ENCODE measurements around the gene C2CD4A. TPM values are rescaled to one million over a fixed set of nuclear protein-coding genes. Genes with fewer than 3 reads are reported as not detected.
A peak's percentile ranks its signal among the peaks of the same experiment; 100 is the strongest.

Gene C2CD4A
- total and polyA plus RNA-seq, 9 of the 15 experiments (the other 6 are each of a cell fraction or from before 2014, with no cell fraction given) = not detected

- TF ChIP-seq ZNF124 (CRISPR knock-in tag; IDR thresholded peaks at IDR 0.05) (no peak), TRIM28 (IDR thresholded peaks at IDR 0.05) (no peak), PHTF2 (CRISPR knock-in tag; IDR thresholded peaks at IDR 0.05) (no peak), HMG20A (CRISPR knock-in tag; conservative IDR thresholded peaks at IDR 0.05) (no peak), ZEB2 (IDR thresholded peaks at IDR 0.05) (no peak), KLF13 (tag; IDR thresholded peaks at IDR 0.05; ENCODE audit: borderline replicate concordance, low read depth) (no peak)
These were observed 31.4 kb upstream of the C2CD4A start (continued) for GRCh38 chr15:62035256-62035924.

GRCh38 chr15:62046078-62046743 lies 20.6 kb upstream of the C2CD4A start:
- FAIRE-seq (no peak), DNase-seq (ENCODE audit: extremely low read depth in 1 of 4, low spot score in 3 of 4) (no peak), ATAC-seq (peak; percentile 63)
- no peak overlapping the region for H3K9ac ChIP-seq (ENCODE audit: insufficient read depth in 1 of 2, low read depth in 2 of 2, low read length in 2 of 2)
- H3K27ac ChIP-seq (ENCODE audit: extremely low read depth, low read depth, low read length) = peak overlapping the region; percentile 18; the same call in 1 of the 3 replicates
- no peaks in the 10 kb centered on the region for H3K9me3 ChIP-seq (replicated peaks; ENCODE audit: control insufficient read depth, insufficient read depth, low read depth, low read length)
- peaks cover 25% of the 10 kb centered on the region for H3K79me2 ChIP-seq (ENCODE audit: control insufficient read depth, insufficient read depth, low read length)
- TF ChIP-seq HMBOX1 (IDR thresholded peaks at IDR 0.05) (peak; percentile 80), NELFE (IDR thresholded peaks at IDR 0.05; ENCODE audit: insufficient read depth, insufficient read length) (no peak)
- no peaks in the 10 kb centered on the region for H3K9me1 ChIP-seq (ENCODE audit: control insufficient read depth, insufficient read depth, low read length)
- intact Hi-C loops (cut with micrococcal nuclease) (no loop called here), in situ Hi-C loops (cut with MboI) (no loop called here)
- ChIA-PET POLR2A (no interaction called here), CTCF (ENCODE audit: low intra/inter-chr PET ratio) (no interaction called here)
- H3K4me1 ChIP-seq (replicated peaks in 1 of 2; ENCODE audit: control insufficient read depth in 2 of 2, insufficient read depth in 2 of 2, low read length in 2 of 2) = peaks cover 8 to 14% of the 10 kb centered on the region in 2 experiments; a peak in 3 of 5 replicates
- no peaks in the 10 kb centered on the region for H3K27me3 ChIP-seq (ENCODE audit: control insufficient read depth in 2 of 2, insufficient read depth in 2 of 2, low read length in 2 of 2)
- WGBS (ENCODE audit: insufficient coverage, low coverage, missing lambda C conversion rate) = 41% methylated on average over 5 of the region's 5 CpGs
- no peaks in the 10 kb centered on the region for H3K36me3 ChIP-seq (ENCODE audit: control insufficient read depth, insufficient read depth, low read length)
- H4K20me1 ChIP-seq (replicated peaks; ENCODE audit: control insufficient read depth, insufficient read depth, low read length) = no peaks in the 10 kb centered on the region
- no peak overlapping the region for H2AFZ ChIP-seq (ENCODE audit: low read depth, low read length)
- no peak overlapping the region for H3K4me3 ChIP-seq
- no TSS peak for BruUV-seq (replicated peaks)
- no peak overlapping the region for H3K4me2 ChIP-seq (ENCODE audit: insufficient read depth, low read length)

Measured in K562 (cell line).